GM12872 (cell line): ENCODE data around the gene HSPA14.

Experiments
- TF ChIP-seq, protein P1 (sequence below): IDR thresholded peaks from 3 replicates; pipeline ENCODE4 v1.5.1; 2011; ENCODE audit warnings: low read depth, mild to moderate bottlenecking, low read length, moderate library complexity; ENCODE audit not compliant: insufficient read depth

HSPA14 gene

GRCh38 chr10:14843327-14843988, 5.4 kb downstream of the HSPA14 start:
- TF ChIP-seq, protein P1, sequence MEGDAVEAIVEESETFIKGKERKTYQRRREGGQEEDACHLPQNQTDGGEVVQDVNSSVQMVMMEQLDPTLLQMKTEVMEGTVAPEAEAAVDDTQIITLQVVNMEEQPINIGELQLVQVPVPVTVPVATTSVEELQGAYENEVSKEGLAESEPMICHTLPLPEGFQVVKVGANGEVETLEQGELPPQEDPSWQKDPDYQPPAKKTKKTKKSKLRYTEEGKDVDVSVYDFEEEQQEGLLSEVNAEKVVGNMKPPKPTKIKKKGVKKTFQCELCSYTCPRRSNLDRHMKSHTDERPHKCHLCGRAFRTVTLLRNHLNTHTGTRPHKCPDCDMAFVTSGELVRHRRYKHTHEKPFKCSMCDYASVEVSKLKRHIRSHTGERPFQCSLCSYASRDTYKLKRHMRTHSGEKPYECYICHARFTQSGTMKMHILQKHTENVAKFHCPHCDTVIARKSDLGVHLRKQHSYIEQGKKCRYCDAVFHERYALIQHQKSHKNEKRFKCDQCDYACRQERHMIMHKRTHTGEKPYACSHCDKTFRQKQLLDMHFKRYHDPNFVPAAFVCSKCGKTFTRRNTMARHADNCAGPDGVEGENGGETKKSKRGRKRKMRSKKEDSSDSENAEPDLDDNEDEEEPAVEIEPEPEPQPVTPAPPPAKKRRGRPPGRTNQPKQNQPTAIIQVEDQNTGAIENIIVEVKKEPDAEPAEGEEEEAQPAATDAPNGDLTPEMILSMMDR = no peak

DNA sequence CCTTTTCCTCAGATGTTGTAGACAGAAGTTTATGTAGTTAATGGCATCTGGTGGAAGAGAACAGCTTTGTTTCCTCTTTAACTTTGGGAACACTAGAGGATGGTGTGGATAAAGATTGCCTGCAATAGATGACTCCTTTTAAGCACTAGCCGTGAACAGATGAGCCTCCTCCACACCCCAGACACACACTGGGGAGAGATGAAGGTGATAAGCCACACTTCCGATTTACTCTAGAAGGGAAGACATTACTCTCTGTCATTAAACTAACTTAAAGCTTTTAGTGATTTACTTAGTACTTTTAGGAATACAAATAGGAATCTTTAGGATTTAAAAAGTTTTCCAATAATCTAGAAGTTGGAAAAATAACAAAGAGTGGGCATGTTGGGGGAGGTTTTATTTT, 6.8 kb downstream of the HSPA14 start:
- TF ChIP-seq, protein P1 = no peak

DNA sequence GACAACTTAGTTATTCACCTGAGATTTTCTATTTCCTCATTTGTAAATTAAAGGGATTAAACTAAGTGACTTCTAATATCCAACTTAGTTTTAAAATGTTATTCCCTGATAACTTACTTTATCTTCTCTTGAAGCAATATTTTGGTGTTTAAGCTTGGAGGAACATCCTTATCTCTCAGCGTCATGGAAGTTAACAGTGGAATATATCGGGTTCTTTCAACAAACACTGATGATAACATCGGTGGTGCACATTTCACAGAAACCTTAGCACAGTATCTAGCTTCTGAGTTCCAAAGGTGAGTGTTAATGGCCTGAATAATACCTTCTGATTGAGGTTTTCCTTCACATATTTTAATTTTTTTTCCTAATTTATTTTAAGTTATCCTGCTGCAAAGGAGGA, 14.1 kb downstream of the HSPA14 start:
- TF ChIP-seq, protein P1 = no peak

DNA sequence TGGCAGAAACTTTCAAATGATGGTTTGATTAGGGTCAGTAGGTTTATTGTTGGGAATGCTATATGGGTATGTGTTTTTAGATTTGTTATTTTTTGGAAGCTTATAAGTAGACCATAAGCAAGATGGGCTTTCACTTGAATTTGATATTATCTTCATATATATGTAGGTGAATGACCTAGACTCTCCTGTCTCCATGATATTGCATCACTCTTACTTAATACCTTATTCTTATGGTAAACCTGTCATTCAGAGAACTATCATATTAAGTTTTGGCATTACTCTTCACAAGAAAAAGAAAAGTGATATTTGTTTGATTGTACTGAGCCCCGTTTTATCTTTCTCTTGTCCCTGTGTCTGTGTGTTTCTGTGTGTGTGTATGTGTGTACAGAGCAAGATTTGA, 17.3 kb downstream of the HSPA14 start:
- TF ChIP-seq, protein P1 = no peak

GRCh38 chr10:14858338-14858960, 20.3 kb downstream of the HSPA14 start:
- TF ChIP-seq, protein P1 = no peak

DNA sequence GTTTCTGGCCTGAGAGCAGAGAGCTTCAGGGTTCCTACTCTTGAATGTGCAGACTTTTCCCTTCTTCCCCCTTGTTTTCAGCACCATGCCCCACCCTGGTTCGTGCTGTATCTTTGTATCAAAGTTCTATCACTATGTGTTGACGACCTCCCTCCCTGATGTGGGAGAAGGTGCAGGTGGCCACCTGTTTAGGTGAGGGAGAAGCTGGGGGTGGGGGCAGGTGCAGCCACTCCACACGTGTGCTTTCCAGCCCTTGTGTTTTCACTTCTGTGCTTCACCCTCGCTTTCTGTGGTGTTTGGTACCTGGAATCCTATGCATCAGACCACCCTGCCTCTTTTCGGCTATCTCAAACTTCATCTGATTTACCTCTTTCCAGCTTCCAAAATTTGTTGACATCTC, 20.9 kb downstream of the HSPA14 start:
- TF ChIP-seq, protein P1 = no peak

- TF ChIP-seq, protein P1 = no peak
These were observed 21.7 kb downstream of the HSPA14 start for GRCh38 chr10:14859775-14860174.
